ENCODE results near the gene ASB5.
A peak's percentile ranks its signal among the peaks of the same experiment; 100 is the strongest.
"Not testable (repeated sequence)": the region's sequence is repeated elsewhere in the genome, so short reads cannot be mapped to it uniquely, and the experiment has no call there.

Gene ASB5

DNA sequence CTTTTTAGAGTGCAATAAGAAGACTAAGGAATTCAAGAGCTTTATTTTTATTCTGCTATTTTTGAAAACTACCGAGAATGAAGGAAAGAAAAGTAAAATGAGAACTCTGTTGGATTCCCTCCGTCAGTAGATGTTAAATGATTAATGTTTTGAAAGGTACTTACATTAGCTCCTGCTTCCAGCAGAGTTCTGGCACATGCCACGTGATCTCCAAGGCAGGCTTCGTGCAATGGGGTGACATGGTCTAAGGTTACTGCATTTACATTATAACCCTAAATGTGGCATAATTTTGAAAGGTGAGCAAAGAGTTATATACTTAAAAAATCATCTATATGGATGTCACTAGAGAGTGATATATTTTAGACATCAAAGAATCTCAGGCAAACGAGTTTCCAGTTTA lies 46.9 kb downstream of the ASB5 start:
- no peak for DNase-seq (ENCODE audit: low read depth)

DNA sequence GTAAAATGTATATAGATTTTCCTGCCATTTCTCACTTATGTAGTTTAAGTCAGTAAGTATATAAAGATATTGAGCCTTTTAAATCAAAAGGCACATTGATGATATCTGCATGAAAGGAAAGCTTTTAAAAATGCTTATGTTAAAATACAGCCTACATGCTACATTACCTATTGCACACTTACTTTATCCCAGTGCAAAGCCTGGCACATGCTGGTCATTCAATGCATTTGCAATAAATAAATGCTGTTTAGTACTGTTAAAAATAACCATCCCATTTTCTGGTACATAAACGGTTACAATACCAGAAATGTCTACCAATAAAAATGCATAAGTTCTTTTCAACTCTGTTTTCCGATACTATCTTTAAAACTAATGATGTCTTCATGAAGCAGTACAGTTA lies 51.5 kb downstream of the ASB5 start:
- DNase-seq (ENCODE audit: low read depth): no peak

DNA sequence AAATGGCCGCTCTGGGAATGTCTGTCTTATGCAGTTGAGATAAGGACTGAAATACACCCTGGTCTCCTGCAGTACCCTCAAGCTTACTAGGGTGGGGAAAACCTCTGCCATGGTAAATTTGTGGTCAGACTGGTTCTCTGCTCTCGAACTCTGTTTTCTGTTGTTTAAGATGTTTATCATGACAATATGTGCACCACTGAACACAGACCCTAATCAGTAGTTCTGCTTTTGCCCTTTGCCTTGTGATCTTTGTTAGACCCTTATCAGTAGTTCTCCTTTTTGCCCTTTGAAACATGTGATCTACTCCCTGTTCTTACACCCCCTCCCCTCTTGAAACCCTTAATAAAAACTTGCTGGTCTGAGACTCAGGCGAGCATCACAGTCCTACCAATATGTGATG lies 56.7 kb downstream of the ASB5 start:
- DNase-seq (ENCODE audit: low read depth): not testable (repeated sequence)

DNA sequence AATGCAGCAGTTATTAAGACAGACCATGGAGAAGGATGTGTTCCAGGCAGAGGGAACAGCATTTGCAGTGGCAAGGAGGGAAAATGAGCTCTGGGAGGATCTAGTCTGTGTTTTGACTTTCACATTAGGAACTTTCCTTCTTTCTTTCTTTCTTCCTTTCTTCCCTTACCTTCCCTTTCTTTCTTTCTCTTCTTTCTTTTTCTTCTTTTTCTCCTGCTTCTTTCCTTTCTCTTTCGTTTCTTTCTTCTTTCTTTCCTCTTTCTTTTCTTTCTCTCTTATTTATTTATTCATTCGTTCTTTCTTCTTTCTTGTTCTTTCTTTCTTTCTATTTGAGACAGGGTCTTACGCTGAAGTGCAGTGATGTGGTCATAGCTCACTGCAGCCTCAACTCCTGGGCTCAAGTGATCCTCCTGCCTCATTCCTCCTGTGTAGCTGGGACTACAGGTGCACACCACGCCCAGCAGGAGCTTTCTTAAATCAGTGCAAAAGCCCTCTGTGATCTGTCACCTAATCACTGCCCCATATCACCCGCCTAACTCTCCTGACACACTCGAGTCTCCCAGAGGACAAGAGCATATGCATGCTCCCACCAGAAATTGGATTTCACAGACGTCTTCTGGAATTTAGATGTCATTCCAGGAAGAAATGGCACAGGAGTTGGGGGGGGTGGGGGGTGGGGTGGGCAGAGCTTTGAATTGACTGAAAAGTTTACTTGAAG lies 58.3 kb downstream of the ASB5 start:
- DNase-seq (ENCODE audit: low read depth): no peak

DNA sequence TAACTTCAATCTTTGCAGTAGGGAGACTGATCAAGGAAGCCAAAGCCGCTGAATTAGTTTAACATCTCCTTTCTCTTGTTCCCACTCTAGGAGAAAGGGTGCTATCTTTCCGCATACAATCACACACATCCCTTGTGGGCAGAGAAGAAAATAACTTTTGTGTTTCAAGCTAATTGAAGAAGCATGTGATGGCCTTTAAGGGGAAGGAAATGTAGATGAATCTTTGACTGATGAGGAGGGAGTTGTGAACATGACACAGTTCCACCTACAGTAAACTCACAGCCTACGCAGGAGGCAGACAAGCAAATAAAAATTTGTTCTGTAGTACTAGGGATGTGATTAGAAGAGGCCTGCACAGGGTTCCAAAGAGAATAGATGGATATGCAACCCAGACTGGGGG lies 58.9 kb downstream of the ASB5 start:
- DNase-seq (ENCODE audit: low read depth): no peak

DNA sequence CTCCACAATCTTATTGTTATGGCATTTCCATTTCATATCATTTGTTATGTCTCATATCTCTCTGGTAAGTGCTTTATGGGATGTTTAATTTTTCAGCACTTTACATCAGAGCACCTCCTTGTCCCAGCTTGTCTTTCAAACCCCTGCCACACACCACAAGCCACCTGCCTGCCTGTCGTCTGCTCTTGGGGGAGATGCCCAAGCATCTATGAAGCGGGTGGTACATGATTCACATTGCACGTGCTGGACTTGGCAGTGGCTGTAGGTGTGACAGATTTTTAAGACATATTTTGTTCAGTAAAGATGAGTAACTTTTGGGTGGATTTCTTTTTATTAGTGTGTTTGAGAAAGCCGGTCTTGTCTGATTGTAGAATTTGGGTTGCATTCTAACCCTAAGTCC lies 59.5 kb downstream of the ASB5 start:
- no peak for DNase-seq (ENCODE audit: low read depth)

DNA sequence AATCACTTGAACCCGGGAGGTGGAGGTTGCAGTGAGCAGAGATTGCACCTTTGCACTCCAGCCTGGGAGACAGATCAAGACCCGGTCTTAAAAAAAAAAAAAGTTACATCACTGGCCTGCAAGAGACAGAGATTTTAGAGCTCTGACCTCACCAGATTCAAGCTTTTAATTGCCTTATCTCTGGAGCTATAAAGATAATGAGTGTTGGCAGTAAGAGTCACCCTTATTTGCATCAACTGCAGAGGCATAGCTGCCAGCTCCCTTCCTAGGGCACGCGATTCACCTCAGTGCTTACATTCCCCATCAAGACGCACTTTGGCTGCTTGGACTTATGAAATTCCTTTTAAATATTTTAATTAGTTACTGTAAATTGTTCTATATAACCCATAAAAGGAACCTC lies 61.2 kb downstream of the ASB5 start:
- no peak for DNase-seq (ENCODE audit: low read depth)

DNA sequence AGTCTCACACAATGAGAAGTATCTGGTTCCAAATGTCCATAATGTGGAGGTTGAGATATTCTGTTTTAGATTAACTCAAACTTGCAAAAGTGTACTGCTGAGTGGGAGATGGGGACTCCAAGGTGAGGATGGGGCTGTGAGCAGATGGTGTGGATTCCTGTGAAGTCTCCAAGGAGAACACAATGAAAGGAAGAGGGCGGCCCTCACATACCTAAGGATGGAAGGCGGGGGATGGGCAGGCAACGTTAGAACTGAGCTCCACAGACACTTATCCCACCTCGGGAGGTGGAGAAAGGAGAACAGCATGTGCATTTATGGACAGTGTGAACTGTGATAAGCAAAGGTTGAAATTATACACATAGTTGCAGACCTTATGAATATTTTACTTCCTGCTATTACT lies 63.7 kb downstream of the ASB5 start:
- DNase-seq (ENCODE audit: low read depth): no peak

DNA sequence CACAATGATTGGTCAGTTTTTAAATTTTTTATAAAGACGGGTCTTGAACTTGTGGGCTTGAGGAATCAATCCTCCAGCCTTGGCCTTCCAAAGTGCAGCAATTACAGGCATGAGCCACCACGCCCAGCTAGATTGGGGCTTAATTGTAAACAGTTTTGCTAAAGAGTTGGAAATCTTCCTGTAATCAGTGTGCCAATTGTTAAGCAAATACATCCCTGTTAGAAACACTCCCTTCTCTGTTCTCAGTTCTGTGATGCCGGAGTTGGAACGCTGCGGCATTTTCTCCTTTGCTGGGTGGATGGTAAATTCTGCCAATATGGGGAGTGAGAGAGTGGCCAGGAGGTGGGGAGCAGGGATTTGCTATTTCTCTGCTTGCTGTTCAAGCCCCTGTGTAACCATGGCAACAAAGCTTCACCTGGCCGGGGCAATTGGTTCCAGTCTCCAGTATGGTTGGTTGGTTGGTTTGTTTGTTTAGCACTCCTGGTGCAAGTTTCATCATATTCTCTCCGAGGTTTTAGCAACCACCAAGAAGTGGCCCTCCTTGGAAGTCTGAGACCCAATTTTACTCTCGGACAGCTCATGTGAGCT lies 70.6 kb downstream of the ASB5 start:
- DNase-seq (ENCODE audit: low read depth): no peak

DNA sequence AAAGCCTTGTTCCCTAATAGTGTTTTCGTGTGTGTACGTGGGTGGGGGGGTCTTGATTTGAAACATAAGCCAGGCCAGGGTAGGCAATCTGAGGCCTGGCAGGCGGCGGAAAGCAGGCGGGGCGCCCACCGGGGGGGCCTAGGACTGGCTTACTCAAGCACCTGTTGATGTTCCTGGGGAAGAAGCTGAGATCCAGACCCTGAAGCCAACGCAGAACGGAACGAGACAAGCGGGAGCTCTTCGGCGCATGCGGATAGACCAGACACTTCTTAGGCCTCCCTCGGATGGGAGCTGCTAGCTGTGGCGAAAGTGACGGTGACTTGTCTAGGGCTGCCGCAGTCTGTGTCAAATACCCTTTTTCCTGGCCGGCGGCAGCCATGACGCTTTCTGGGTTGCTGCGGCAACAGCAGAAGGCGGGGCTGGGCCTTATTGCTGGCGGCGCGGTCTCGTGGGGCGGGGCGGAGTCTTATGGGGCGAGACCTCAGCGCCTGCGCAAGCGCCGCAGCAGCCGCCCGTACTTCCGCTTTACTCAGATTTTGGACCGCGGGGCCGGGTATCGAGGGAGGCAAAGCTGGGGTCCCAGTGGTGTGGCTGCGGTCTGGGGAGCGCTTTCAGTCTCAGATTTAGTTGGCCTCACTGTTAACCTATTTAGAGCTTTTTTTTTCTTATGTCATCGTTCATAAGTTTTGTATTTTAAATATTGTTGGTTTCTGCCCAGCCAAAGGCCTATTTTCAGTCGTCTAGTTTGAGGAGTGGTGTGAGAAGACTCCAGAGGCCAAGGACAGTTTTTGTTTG lies 73.6 kb downstream of the ASB5 start, which contains the start of gene SPATA4:
Gene SPATA4, minus strand, starts transcription at position 402 of the 795 bp plus-strand sequence. Its CDS starts 23 bp downstream, at position 379.
- DNase-seq (ENCODE audit: low read depth): peak; percentile 88

DNA sequence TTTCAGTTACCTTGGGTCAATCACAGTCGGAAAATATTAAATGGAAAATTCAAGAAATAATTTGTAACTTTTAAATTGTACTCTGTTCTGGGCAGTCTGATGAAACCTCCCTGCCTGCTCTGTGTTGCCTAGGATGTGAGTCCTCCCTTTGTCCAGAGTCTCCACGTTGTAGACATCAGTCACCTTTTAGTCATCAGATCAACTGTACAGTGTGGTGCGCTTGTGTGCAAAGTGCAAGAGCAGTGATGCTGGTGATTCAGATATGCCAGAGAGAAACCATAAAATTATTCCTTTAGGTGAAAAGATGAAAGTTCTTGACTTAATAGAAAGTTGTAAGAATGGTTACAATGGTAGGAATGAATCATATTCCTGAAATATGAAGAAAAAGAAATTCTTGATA lies 75.1 kb downstream of the ASB5 start:
- DNase-seq (ENCODE audit: low read depth): no peak

DNA sequence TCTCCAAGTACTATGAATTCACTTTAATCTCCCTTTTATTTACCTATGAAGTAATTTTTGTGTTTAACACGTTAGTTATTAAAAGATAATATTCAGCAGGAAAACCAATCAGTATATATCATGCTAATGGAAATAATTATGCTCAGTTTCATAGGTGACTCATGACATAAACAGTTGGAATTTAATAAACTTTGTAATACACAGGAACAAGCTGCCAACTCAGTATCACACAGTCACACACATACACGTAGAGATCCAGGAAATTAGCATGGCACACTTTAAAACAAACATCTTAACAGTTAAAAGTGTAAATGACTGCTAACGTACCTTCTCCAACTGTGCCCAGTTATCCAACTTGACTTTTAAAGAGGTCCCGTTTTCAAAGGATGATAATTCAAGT lies 75.9 kb downstream of the ASB5 start:
- DNase-seq (ENCODE audit: low read depth): no peak

DNA sequence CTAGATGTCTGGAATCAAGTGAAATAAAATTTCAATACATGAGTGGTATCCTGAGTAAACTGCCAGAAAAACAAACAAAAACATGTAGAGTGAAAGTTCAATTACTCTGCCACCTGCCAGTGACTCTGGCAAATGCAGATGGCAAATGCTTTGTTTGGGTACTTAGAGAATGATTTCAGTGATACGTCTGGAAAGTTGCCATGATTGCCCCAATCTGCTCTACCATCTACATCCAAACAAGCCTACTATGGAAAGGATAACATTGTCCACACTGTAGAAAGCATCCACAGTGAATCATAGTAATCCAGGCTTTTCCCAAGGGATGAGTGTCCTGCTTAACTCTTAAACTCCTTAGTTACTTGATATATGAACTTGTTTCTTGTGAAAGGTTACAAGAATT lies 77.0 kb downstream of the ASB5 start:
- no peak for DNase-seq (ENCODE audit: low read depth)

DNA sequence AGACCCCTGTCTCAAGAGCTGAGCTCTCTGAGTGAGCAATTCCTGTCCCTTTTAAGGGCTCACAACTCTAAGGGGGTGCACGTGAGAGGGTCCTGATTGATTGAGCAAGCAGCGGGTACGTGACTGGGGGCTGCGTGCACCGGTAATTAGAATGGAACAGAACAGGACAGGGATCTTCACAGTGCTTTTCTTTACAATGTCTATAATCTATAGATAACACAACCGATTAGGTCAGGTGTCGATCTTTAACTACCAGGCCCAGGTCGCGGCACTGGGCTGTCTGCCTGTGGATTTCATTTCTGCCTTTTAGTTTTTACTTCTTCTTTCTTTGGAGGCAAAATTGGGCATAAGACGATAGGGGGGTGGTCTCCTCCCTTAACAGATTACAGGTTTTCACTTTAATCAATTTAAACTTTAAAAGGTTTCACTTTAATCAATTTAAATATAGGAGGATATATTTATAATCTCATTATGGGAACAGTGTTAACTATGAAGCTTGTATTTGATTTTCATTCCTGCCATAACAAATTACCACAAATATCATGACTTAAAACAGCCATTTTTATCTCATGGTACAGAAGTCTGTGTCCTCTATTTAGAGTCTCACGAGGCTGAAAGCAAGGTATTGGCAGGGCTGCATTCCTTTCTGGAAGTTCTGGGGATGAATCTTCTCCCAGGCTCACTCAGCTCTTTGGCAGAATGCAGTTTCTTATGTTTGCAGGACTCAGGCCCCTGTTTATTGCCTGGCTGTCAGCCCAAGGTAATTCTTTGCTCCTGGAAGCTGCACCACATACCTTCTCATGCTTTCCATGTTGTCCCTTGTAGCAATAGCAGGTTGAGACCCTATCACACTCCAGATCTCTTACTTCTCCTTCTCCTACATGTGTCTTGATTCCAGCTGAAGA lies 78.9 kb downstream of the ASB5 start:
- DNase-seq (ENCODE audit: low read depth): no peak

DNA sequence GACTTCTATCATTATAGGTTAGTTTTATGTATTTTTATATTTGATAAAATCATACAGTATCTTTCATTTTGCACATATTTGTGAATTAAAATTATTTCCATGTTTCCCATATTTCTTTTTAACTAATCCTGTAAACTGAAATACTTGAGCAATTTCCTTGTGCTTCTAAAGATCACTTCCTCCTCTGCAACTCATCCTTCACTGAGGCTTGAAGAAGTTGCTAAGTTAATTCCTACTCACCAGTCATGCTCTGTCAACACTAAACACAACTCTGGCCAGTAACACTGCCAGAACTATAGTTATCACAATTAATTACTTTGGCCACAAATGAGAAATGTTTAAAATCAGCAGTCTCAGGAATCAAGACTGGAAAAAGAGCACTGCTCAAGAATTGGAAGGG lies 80.4 kb downstream of the ASB5 start:
- no peak for DNase-seq (ENCODE audit: low read depth)

DNA sequence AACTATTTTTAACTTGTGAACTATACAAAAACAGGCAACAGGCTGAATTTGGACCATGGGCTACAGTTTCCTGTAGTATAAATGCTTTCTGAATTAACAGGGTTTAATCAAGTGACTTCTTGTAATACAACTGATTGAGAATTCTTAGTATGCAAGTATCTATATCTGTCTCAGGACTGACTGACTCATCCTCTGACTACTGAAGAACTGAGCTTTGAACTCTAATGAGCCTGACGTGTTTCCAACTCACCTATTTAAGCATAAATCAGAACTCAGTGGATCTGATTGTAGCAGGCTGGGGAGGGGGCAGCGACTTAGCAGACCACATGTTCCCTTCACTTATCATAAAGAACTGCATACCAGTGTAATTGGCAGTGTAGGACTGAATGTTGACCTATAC lies 81.4 kb downstream of the ASB5 start:
- no peak for DNase-seq (ENCODE audit: low read depth)

DNA sequence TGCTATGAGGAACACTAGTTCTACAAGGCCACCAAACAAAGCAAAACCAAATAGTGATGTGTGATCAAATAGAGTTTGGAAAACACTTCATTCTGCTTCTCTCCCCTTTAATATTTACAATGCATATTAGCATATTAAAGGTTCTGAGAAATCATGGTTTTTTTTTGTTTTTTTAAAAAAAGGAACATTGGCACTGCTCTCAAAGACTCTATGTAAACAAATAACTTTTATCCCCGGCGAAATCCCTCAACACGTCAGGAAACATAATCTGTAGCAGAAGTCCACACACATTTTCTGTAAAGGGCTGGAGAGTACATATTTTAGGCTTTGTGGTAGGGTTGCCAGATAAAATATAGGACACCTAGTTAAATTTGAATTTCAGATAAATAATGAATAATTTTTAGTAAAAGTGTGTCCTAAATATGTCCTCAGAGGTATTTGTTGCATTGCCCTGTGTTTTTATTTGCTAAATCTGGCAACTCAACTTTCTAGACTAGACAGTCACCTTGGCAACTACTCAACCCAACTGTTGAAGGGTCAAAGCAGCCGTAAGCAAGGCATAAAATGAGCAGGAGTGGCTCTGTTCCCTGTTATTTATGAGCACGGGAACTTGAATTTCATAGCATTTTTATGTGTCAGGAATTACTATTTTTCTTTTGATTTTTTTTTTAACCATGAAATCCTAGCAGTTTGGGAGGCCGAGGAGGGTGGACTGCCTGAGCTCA lies 82.2 kb downstream of the ASB5 start:
- no peak for DNase-seq (ENCODE audit: low read depth)

DNA sequence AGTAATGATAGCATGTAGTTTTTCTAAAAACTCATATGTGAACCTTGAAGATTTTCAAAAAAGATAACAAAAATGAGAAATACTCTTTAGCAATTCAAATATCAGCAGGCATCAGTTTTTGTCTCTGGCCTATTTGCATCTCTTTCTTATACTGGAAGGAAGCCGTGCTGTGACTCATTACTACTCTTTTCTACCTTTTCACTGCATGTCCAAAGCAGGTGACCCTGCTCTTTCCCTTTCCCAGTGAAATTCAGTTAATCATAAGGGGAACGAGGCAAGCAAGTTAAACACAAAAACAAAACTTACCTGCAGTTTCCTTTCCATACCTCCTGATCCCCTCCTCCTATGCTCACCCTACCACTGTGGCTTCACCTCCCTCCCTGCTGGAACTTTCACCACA lies 83.0 kb downstream of the ASB5 start:
- DNase-seq (ENCODE audit: low read depth): no peak

DNA sequence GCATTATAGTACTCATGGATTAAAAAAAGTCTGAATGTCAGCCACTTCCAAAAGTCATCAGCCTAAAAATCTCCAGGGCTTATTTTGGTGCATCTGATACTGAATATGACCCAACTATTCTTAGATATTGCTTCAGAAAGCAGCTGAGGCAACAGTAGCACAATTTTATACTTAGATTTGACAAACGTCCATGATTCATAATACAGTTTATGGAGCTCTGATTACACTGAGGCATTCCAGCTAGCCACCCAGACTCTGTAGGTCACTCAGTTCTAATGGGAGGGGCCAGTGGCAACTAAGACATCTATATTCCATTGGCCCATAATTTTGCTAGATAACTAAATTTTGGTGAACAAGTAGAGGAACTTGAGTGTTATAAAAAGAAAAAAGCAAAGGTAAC lies 84.0 kb downstream of the ASB5 start:
- DNase-seq (ENCODE audit: low read depth): no peak

All from T-helper 22 cell (primary cell).